ENCODE data around the gene NDUFAF7.

DNA sequence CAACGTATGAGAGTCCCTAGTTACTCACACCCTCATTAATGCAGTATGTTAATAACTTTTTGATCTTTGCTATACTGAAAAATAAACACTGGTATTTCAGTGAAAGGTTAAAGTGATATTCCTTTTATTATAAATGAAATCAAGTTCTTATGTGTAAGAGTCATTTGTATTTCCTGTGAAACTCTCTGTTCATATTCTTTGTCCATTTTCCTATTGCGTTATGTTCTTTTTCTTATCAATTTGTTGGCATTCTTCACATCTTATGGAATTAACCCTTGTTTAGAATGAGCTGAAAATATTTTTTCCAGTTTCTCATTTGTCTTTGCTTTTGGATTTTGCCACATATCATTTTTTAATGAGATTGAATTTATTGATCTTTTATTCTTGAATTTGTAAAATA is 44.8 kb downstream of the NDUFAF7 start:
- TF ChIP-seq, protein P1, sequence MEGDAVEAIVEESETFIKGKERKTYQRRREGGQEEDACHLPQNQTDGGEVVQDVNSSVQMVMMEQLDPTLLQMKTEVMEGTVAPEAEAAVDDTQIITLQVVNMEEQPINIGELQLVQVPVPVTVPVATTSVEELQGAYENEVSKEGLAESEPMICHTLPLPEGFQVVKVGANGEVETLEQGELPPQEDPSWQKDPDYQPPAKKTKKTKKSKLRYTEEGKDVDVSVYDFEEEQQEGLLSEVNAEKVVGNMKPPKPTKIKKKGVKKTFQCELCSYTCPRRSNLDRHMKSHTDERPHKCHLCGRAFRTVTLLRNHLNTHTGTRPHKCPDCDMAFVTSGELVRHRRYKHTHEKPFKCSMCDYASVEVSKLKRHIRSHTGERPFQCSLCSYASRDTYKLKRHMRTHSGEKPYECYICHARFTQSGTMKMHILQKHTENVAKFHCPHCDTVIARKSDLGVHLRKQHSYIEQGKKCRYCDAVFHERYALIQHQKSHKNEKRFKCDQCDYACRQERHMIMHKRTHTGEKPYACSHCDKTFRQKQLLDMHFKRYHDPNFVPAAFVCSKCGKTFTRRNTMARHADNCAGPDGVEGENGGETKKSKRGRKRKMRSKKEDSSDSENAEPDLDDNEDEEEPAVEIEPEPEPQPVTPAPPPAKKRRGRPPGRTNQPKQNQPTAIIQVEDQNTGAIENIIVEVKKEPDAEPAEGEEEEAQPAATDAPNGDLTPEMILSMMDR (IDR thresholded peaks at IDR 0.05) = no peak
- no peak for TF ChIP-seq POLR2A (IDR thresholded peaks at IDR 0.05)

Measured in suprapubic skin (tissue), 3 donors.